Skeletal muscle tissue (tissue), 4 donors: ENCODE results near the gene HS6ST2. TPM values are rescaled to one million over a fixed set of nuclear protein-coding genes. Genes with fewer than 3 reads are reported as not detected.

Experiments
- H3K27ac ChIP-seq: one replicate; pipeline ENCODE4 v1.7.0; 2013; ENCODE audit warnings: mild to moderate bottlenecking, low read depth, low read length, inconsistent platforms
- H3K27me3 ChIP-seq, 3 donors: one replicate each; pipeline ENCODE4 v1.7.0; 2013; ENCODE audit warnings: low read length in 3 of 3; ENCODE audit not compliant: control insufficient read depth in 3 of 3, insufficient read depth in 3 of 3
- H3K36me3 ChIP-seq, 3 donors: one replicate each; pipeline ENCODE4 v1.7.0; 2013; ENCODE audit warnings: low read length in 3 of 3; ENCODE audit not compliant: control insufficient read depth in 3 of 3, insufficient read depth in 3 of 3
- H3K4me1 ChIP-seq, 3 donors: one replicate each; pipeline ENCODE4 v1.7.0; 2013; ENCODE audit warnings: low read length in 3 of 3, mild to moderate bottlenecking in 3 of 3; ENCODE audit not compliant: control insufficient read depth in 3 of 3, insufficient read depth in 3 of 3
- H3K4me3 ChIP-seq, 3 donors: one replicate each; pipeline ENCODE4 v1.7.0; 2013; ENCODE audit warnings: low read length in 3 of 3
- H3K9ac ChIP-seq, 3 donors: one replicate each; pipeline ENCODE4 v1.7.0; 2013; ENCODE audit warnings: low read length in 3 of 3, mild to moderate bottlenecking in 3 of 3, moderate library complexity in 2 of 3, low read depth in 1 of 3
- H3K9me3 ChIP-seq, 3 donors: one replicate each; pipeline ENCODE4 v1.7.0; 2013; ENCODE audit warnings: low read length in 3 of 3; ENCODE audit not compliant: control insufficient read depth in 3 of 3
- total RNA-seq: library from RNA; depleted of rRNA; stranded (reverse); fragments of >200 nt; gene quantifications from one replicate; pipeline ENCODE4 v1.2.3, GENCODE V29; 2014
- donor health status: Osteomylitis.

The HS6ST2 gene
- total RNA-seq, 1 donor from 2014 or later = 19.8 TPM

- H3K4me3 ChIP-seq = no peak overlapping the region
- H3K27ac ChIP-seq = no peak overlapping the region
- H3K27me3 ChIP-seq = peaks cover 0 to 2% (median 0%) of the 10 kb centered on the region in 3 donors
- no peaks in the 10 kb centered on the region for H3K36me3 ChIP-seq
- H3K9ac ChIP-seq = no peak overlapping the region
- no peaks in the 10 kb centered on the region for H3K9me3 ChIP-seq
- no peaks in the 10 kb centered on the region for H3K4me1 ChIP-seq
Observed at GRCh38 chrX:132712350-132712749, 246.1 kb downstream of the HS6ST2 start.

DNA sequence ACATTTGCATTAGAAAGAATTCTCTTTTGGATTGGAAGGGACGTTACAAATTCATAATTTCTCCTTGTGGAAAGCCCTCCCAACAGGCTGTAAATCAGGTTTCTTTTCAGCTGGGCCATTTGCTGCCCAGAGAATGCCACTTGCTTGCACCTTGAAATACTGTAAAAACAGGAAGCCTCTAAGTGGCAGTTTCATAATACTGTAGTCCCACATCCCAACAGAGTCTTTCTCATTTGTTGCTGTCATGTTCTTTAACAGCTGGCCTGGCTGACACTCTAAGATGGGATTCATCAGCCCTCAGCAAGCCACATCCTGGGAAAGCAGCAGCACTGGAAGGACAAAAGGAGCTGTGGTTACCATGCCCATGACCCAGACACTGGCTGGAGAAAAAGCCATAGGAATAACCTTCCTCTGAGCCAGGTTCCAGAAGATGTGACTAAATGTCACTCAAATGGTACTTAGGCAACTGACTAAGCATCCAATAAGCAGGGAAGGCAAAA lies 247.7 kb downstream of the HS6ST2 start:
- H3K4me1 ChIP-seq = no peaks in the 10 kb centered on the region
- peaks cover 0 to 2% (median 0%) of the 10 kb centered on the region in 3 donors for H3K27me3 ChIP-seq
- H3K9ac ChIP-seq = no peak overlapping the region
- no peaks in the 10 kb centered on the region for H3K36me3 ChIP-seq
- H3K9me3 ChIP-seq = no peaks in the 10 kb centered on the region
- H3K27ac ChIP-seq = no peak overlapping the region
- H3K4me3 ChIP-seq = no peak overlapping the region

- Histone ChIP-seq H3K9me3 (no peaks in the 10 kb centered on the region), H3K4me3 (no peak overlapping the region), H3K4me1 (no peaks in the 10 kb centered on the region), H3K27ac (no peak overlapping the region), H3K9ac (no peak overlapping the region), H3K27me3 (no peaks in the 10 kb centered on the region), H3K36me3 (no peaks in the 10 kb centered on the region)
Observed at GRCh38 chrX:132708529-132708928, 249.9 kb downstream of the HS6ST2 start.

- no peaks in the 10 kb centered on the region for H3K27me3 ChIP-seq
- H3K9ac ChIP-seq = no peak overlapping the region
- H3K4me1 ChIP-seq = no peaks in the 10 kb centered on the region
- H3K27ac ChIP-seq = no peak overlapping the region
- no peaks in the 10 kb centered on the region for H3K9me3 ChIP-seq
- no peak overlapping the region for H3K4me3 ChIP-seq
- H3K36me3 ChIP-seq = no peaks in the 10 kb centered on the region
Observed at GRCh38 chrX:132704769-132705168, 253.7 kb downstream of the HS6ST2 start.

DNA sequence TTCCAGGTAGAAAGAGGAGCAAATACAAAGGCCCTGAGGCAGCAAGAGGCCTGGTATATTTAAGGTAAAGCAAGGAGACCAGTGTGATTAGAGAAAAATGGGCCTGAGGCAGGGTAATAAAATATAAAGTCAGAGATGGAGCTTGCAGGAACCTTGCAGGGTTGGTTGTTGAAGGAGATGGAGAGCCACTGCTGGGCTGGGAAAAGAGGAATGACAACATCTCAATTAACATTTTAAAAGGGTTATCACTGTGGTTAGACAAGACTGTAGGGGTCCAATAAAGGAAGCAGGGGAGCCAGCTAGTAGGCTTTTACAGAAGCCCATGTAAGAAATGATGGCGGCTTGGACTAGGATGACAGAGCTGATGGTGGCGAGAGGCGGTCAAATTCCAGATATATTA lies 264.0 kb downstream of the HS6ST2 start:
- no peak overlapping the region for H3K9ac ChIP-seq
- no peaks in the 10 kb centered on the region for H3K4me1 ChIP-seq
- no peak overlapping the region for H3K27ac ChIP-seq
- no peaks in the 10 kb centered on the region for H3K36me3 ChIP-seq
- H3K27me3 ChIP-seq = peaks cover 0 to 22% (median 0%) of the 10 kb centered on the region in 3 donors
- H3K9me3 ChIP-seq = no peaks in the 10 kb centered on the region
- H3K4me3 ChIP-seq = no peak overlapping the region

- Histone ChIP-seq H3K9me3 (no peaks in the 10 kb centered on the region), H3K27ac (no peak overlapping the region), H3K27me3 (peaks cover 0 to 20% (median 0%) of the 10 kb centered on the region in 3 donors), H3K4me1 (no peaks in the 10 kb centered on the region), H3K9ac (no peak overlapping the region), H3K36me3 (no peaks in the 10 kb centered on the region), H3K4me3 (no peak overlapping the region)
Observed at GRCh38 chrX:132692526-132692925, 265.9 kb downstream of the HS6ST2 start.

DNA sequence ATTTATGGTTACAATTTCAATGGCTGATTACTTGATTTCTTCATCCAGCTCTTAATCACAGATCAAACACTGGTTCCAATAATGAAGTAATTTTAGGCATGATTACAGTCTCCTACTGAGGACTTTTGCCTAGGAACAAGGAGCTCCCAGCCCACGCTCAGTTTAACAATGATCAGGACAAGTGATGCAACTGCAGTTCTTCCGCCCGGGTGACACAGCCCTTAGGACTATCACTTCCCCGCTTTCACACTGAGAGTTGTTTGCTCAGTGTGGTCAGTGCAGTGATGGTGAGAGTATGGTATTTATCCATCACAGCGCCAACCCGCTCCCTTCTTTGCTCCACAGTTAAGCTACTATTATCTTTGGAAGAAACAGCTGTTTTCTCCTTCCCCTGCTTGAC lies 266.4 kb downstream of the HS6ST2 start:
- Histone ChIP-seq H3K36me3 (no peaks in the 10 kb centered on the region), H3K9ac (no peak overlapping the region), H3K4me3 (no peak overlapping the region), H3K27ac (no peak overlapping the region), H3K4me1 (no peaks in the 10 kb centered on the region), H3K9me3 (no peaks in the 10 kb centered on the region), H3K27me3 (peaks cover 0 to 20% (median 0%) of the 10 kb centered on the region in 3 donors)

DNA sequence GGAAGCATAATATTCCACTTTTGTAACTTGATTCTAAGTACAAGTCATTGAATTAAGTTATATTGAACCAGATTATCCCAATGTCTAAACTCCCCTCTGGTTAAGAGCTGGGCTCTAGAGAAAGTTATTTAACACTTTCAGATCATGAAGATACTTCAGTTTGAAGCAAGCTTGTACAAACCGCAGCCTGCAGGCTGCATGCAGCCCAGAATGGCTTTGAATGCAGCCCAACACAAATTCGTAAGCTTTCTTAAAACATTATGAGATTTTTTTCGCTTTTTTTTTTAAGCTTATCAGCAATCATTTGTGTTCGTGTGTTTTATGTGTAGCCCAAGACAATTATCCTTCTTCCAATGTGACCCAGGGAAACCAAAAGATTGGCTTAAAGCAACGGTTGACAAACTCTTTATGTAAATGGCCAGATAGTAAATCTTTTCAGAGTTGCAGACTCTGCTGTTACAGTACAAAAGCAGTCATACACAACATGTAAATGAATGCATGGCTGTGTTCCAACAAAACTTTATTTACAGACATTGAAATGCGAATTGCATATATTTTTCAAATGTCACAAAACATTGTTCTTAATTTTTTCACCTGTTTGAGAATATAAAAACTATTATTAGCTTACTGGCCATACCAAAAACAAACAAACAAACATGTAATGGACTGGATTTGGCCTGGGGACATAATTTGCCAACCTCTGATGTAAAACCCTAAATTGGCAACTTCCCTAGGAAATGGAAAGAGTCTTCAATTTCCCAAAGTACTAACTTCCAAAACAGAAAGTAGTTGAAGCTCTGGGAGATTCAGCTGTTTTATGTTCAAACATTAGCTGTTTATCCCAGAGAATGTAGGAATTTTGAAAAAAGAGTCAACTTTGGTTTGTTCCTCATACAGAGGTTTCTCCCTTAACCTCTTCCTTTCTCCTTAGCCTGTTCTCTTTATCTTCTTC lies 268.5 kb downstream of the HS6ST2 start:
- Histone ChIP-seq H3K9ac (no peak overlapping the region), H3K27me3 (peaks cover 0 to 20% (median 0%) of the 10 kb centered on the region in 3 donors), H3K4me1 (no peaks in the 10 kb centered on the region), H3K4me3 (no peak overlapping the region), H3K9me3 (no peaks in the 10 kb centered on the region), H3K36me3 (no peaks in the 10 kb centered on the region), H3K27ac (no peak overlapping the region)

DNA sequence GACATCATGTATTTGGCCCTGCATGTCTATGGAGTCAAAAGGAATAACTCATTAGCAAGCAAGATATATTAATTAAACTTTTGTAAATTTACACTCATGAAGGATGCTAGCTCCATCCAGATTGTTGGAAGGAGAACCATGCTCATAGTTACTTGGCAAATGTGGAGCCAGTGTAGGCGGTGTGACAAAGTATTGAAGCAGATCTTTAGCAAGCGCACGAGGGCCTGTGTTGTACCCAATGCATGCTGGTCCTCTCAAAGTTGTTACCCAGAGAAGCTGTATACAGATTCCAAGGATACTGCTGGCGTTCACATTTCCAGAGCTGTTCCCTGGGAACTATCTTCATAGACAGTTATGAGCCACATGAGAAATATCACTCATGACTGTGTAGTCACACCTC lies 273.2 kb downstream of the HS6ST2 start:
- H3K9me3 ChIP-seq = no peaks in the 10 kb centered on the region
- no peaks in the 10 kb centered on the region for H3K4me1 ChIP-seq
- no peak overlapping the region for H3K27ac ChIP-seq
- no peaks in the 10 kb centered on the region for H3K36me3 ChIP-seq
- H3K9ac ChIP-seq = no peak overlapping the region
- H3K27me3 ChIP-seq = no peaks in the 10 kb centered on the region
- H3K4me3 ChIP-seq = no peak overlapping the region

DNA sequence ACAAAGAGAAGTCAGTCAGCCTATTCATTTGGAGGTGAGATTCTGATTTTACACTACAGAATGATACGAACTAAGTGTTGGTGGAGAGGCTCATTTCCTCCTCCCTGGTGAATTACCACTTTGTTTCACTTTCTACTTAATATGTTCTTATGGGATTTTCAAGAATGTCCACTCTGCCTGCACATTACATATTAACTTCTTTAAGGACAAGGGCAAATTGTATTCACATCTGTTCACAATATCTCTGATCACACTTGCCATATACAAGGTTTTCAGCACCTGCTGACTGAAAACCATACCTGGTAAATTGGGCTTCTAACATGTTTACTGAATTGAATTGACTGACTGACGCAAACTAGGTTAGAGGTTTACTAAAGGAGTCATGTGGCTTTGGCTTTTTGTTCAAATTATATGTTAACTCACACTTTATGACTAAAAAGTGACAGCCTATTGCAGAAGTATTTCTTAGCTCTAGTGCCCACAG lies 281.2 kb downstream of the HS6ST2 start:
- Histone ChIP-seq H3K9me3 (no peaks in the 10 kb centered on the region), H3K4me1 (no peaks in the 10 kb centered on the region), H3K9ac (no peak overlapping the region), H3K27me3 (no peaks in the 10 kb centered on the region), H3K27ac (no peak overlapping the region), H3K4me3 (no peak overlapping the region), H3K36me3 (no peaks in the 10 kb centered on the region)
